Measurements from ENCODE around the gene FSTL5. TPM values are rescaled to one million over a fixed set of nuclear protein-coding genes. Genes with fewer than 3 reads are reported as not detected.

Gene FSTL5
- polyA plus RNA-seq, 3 donors: not detected

GRCh38 chr4:161949946-161950725 lies 213.7 kb downstream of the FSTL5 start:
- Histone ChIP-seq H3K4me1 (ENCODE audit: control insufficient read depth in 1 of 2, insufficient read depth in 2 of 2, low read length in 2 of 2) (no peaks in the 10 kb centered on the region), H3K9ac (ENCODE audit: insufficient read depth, low read length, poor library complexity, severe bottlenecking) (no peak overlapping the region), H3K9me3 (replicated peaks in 1 of 2; ENCODE audit: control insufficient read depth in 1 of 2, insufficient read depth in 1 of 2, low read length in 2 of 2) (no peaks in the 10 kb centered on the region), H3K27me3 (ENCODE audit: control insufficient read depth in 2 of 2, insufficient read depth in 2 of 2, low read length in 2 of 2) (no peaks in the 10 kb centered on the region), H3K4me2 (replicated peaks; ENCODE audit: extremely low read depth, low read length, poor library complexity, severe bottlenecking) (no peak overlapping the region), H3K4me3 (replicated peaks in 1 of 3; ENCODE audit: low read depth in 2 of 3, low read length in 3 of 3) (no peak overlapping the region), H3K79me2 (ENCODE audit: insufficient read depth, low read length) (no peaks in the 10 kb centered on the region), H4K20me1 (ENCODE audit: insufficient read depth, low read length) (no peaks in the 10 kb centered on the region), H3K36me3 (replicated peaks in 1 of 2; ENCODE audit: control insufficient read depth in 1 of 2, insufficient read depth in 2 of 2, low read length in 2 of 2) (no peaks in the 10 kb centered on the region), H3K27ac (ENCODE audit: low read depth in 1 of 2, low read length in 2 of 2) (no peak overlapping the region), H2AFZ (ENCODE audit: insufficient read depth, low read depth, low read length, poor library complexity, severe bottlenecking) (no peak overlapping the region)
- WGBS (ENCODE audit: insufficient coverage): 73% methylated on average over 4 of the region's 4 CpGs
- H3K27ac Mint-ChIP-seq: no peak overlapping the region
- intact Hi-C loops (cut with micrococcal nuclease): no loop called here
- H3K27me3 Mint-ChIP-seq (ENCODE audit: low read depth in 3 of 3): peaks cover 0 to 2% (median 0%) of the 10 kb centered on the region in 3 donors
- no peaks in the 10 kb centered on the region for H3K36me3 Mint-ChIP-seq
- no peak for TF ChIP-seq CTCF (IDR thresholded peaks at IDR 0.05)
- no peak for DNase-seq
- peaks cover 0 to 2% (median 0%) of the 10 kb centered on the region in 7 donors for H3K9me3 Mint-ChIP-seq
- no peak overlapping the region for H3K4me3 Mint-ChIP-seq
- no peaks in the 10 kb centered on the region for H3K4me1 Mint-ChIP-seq

- Mint-ChIP-seq H3K27ac (no peak overlapping the region), H3K4me3 (no peak overlapping the region), H3K9me3 (peaks cover 0 to 2% (median 0%) of the 10 kb centered on the region in 7 donors), H3K36me3 (no peaks in the 10 kb centered on the region), H3K27me3 (ENCODE audit: low read depth in 3 of 3) (peaks cover 0 to 2% (median 0%) of the 10 kb centered on the region in 3 donors), H3K4me1 (no peaks in the 10 kb centered on the region)
- no peaks in the 10 kb centered on the region for H3K79me2 ChIP-seq (ENCODE audit: insufficient read depth, low read length)
- H2AFZ ChIP-seq (ENCODE audit: insufficient read depth, low read depth, low read length, poor library complexity, severe bottlenecking): no peak overlapping the region
- H3K4me2 ChIP-seq (replicated peaks; ENCODE audit: extremely low read depth, low read length, poor library complexity, severe bottlenecking): no peak overlapping the region
- H3K27me3 ChIP-seq (ENCODE audit: control insufficient read depth in 2 of 2, insufficient read depth in 2 of 2, low read length in 2 of 2): no peaks in the 10 kb centered on the region
- intact Hi-C loops (cut with micrococcal nuclease): no loop called here
- no peaks in the 10 kb centered on the region for H3K36me3 ChIP-seq (replicated peaks in 1 of 2; ENCODE audit: control insufficient read depth in 1 of 2, insufficient read depth in 2 of 2, low read length in 2 of 2)
- WGBS (ENCODE audit: insufficient coverage): 100% methylated on average over 1 of the region's 6 CpGs
- H3K9ac ChIP-seq (ENCODE audit: insufficient read depth, low read length, poor library complexity, severe bottlenecking): no peak overlapping the region
- H3K4me3 ChIP-seq (replicated peaks in 1 of 3; ENCODE audit: low read depth in 2 of 3, low read length in 3 of 3): no peak overlapping the region
- H4K20me1 ChIP-seq (ENCODE audit: insufficient read depth, low read length): no peaks in the 10 kb centered on the region
- H3K9me3 ChIP-seq (replicated peaks in 1 of 2; ENCODE audit: control insufficient read depth in 1 of 2, insufficient read depth in 1 of 2, low read length in 2 of 2): no peaks in the 10 kb centered on the region
- H3K27ac ChIP-seq (ENCODE audit: low read depth in 1 of 2, low read length in 2 of 2): no peak overlapping the region
- no peak for DNase-seq
- H3K4me1 ChIP-seq (ENCODE audit: control insufficient read depth in 1 of 2, insufficient read depth in 2 of 2, low read length in 2 of 2): no peaks in the 10 kb centered on the region
- no peak for TF ChIP-seq CTCF (IDR thresholded peaks at IDR 0.05)
These were observed 215.6 kb downstream of the FSTL5 start for GRCh38 chr4:161948026-161948770.
